ENCODE measurements around the gene ZNF516. TPM values are rescaled to one million over a fixed set of nuclear protein-coding genes. Genes with fewer than 3 reads are reported as not detected.

Gene ZNF516
- total RNA-seq, 1 donor: 27.7 TPM

- H3K4me3 ChIP-seq (ENCODE audit: low read length): no peak overlapping the region
Measured at GRCh38 chr18:76353500-76353899, 141.5 kb downstream of the ZNF516 start.

GRCh38 chr18:76353046-76353445, 142.0 kb downstream of the ZNF516 start:
- no peaks in the 10 kb centered on the region for H3K9me3 ChIP-seq (ENCODE audit: low read depth, low read length)
- no peaks in the 10 kb centered on the region for H3K27me3 ChIP-seq (ENCODE audit: insufficient read depth, low read length)
- H3K4me3 ChIP-seq (ENCODE audit: low read length): no peak overlapping the region
- no peaks in the 10 kb centered on the region for H3K4me1 ChIP-seq (ENCODE audit: insufficient read depth, low read length)

More at GRCh38 chr18:76353500-76353899, 141.5 kb downstream of the ZNF516 start:
- no peaks in the 10 kb centered on the region for H3K4me1 ChIP-seq (ENCODE audit: insufficient read depth, low read length)
- no peaks in the 10 kb centered on the region for H3K9me3 ChIP-seq (ENCODE audit: low read depth, low read length)
- H3K27me3 ChIP-seq (ENCODE audit: insufficient read depth, low read length): no peaks in the 10 kb centered on the region

- Histone ChIP-seq H3K27me3 (ENCODE audit: insufficient read depth, low read length) (no peaks in the 10 kb centered on the region), H3K4me3 (ENCODE audit: low read length) (no peak overlapping the region), H3K9me3 (ENCODE audit: low read depth, low read length) (no peaks in the 10 kb centered on the region), H3K4me1 (ENCODE audit: insufficient read depth, low read length) (no peaks in the 10 kb centered on the region)
Measured at GRCh38 chr18:76351961-76352581, 143.0 kb downstream of the ZNF516 start.

GRCh38 chr18:76350134-76351025, 144.7 kb downstream of the ZNF516 start:
- Histone ChIP-seq H3K9me3 (ENCODE audit: low read depth, low read length) (no peaks in the 10 kb centered on the region), H3K27me3 (ENCODE audit: insufficient read depth, low read length) (no peaks in the 10 kb centered on the region), H3K4me3 (ENCODE audit: low read length) (no peak overlapping the region), H3K4me1 (ENCODE audit: insufficient read depth, low read length) (no peaks in the 10 kb centered on the region)

GRCh38 chr18:76349067-76349715, 145.9 kb downstream of the ZNF516 start:
- Histone ChIP-seq H3K9me3 (ENCODE audit: low read depth, low read length) (no peaks in the 10 kb centered on the region), H3K27me3 (ENCODE audit: insufficient read depth, low read length) (no peaks in the 10 kb centered on the region), H3K4me1 (ENCODE audit: insufficient read depth, low read length) (no peaks in the 10 kb centered on the region), H3K4me3 (ENCODE audit: low read length) (no peak overlapping the region)

- H3K9me3 ChIP-seq (ENCODE audit: low read depth, low read length): no peaks in the 10 kb centered on the region
- no peak overlapping the region for H3K4me3 ChIP-seq (ENCODE audit: low read length)
- no peaks in the 10 kb centered on the region for H3K4me1 ChIP-seq (ENCODE audit: insufficient read depth, low read length)
- no peaks in the 10 kb centered on the region for H3K27me3 ChIP-seq (ENCODE audit: insufficient read depth, low read length)
Measured at GRCh38 chr18:76348267-76349066, 146.6 kb downstream of the ZNF516 start.

GRCh38 chr18:76347341-76347740, 147.7 kb downstream of the ZNF516 start:
- Histone ChIP-seq H3K27me3 (ENCODE audit: insufficient read depth, low read length) (no peaks in the 10 kb centered on the region), H3K4me1 (ENCODE audit: insufficient read depth, low read length) (no peaks in the 10 kb centered on the region), H3K4me3 (ENCODE audit: low read length) (no peak overlapping the region), H3K9me3 (ENCODE audit: low read depth, low read length) (no peaks in the 10 kb centered on the region)

GRCh38 chr18:76346490-76347130, 148.4 kb downstream of the ZNF516 start:
- H3K27me3 ChIP-seq (ENCODE audit: insufficient read depth, low read length): no peaks in the 10 kb centered on the region
- no peak overlapping the region for H3K4me3 ChIP-seq (ENCODE audit: low read length)
- H3K9me3 ChIP-seq (ENCODE audit: low read depth, low read length): no peaks in the 10 kb centered on the region
- H3K4me1 ChIP-seq (ENCODE audit: insufficient read depth, low read length): no peaks in the 10 kb centered on the region

GRCh38 chr18:76345901-76346300, 149.1 kb downstream of the ZNF516 start:
- Histone ChIP-seq H3K27me3 (ENCODE audit: insufficient read depth, low read length) (no peaks in the 10 kb centered on the region), H3K4me3 (ENCODE audit: low read length) (no peak overlapping the region), H3K4me1 (ENCODE audit: insufficient read depth, low read length) (no peaks in the 10 kb centered on the region), H3K9me3 (ENCODE audit: low read depth, low read length) (no peaks in the 10 kb centered on the region)

GRCh38 chr18:76343938-76344569, 151.0 kb downstream of the ZNF516 start:
- H3K9me3 ChIP-seq (ENCODE audit: low read depth, low read length): no peaks in the 10 kb centered on the region
- no peak overlapping the region for H3K4me3 ChIP-seq (ENCODE audit: low read length)
- no peaks in the 10 kb centered on the region for H3K4me1 ChIP-seq (ENCODE audit: insufficient read depth, low read length)
- H3K27me3 ChIP-seq (ENCODE audit: insufficient read depth, low read length): no peaks in the 10 kb centered on the region

GRCh38 chr18:76340410-76340809, 154.6 kb downstream of the ZNF516 start:
- no peaks in the 10 kb centered on the region for H3K9me3 ChIP-seq (ENCODE audit: low read depth, low read length)
- no peaks in the 10 kb centered on the region for H3K4me1 ChIP-seq (ENCODE audit: insufficient read depth, low read length)
- no peak overlapping the region for H3K4me3 ChIP-seq (ENCODE audit: low read length)
- no peaks in the 10 kb centered on the region for H3K27me3 ChIP-seq (ENCODE audit: insufficient read depth, low read length)

GRCh38 chr18:76339246-76339620, 155.8 kb downstream of the ZNF516 start:
- Histone ChIP-seq H3K27me3 (ENCODE audit: insufficient read depth, low read length) (no peaks in the 10 kb centered on the region), H3K9me3 (ENCODE audit: low read depth, low read length) (no peaks in the 10 kb centered on the region), H3K4me1 (ENCODE audit: insufficient read depth, low read length) (no peaks in the 10 kb centered on the region), H3K4me3 (ENCODE audit: low read length) (no peak overlapping the region)

- H3K4me3 ChIP-seq (ENCODE audit: low read length): no peak overlapping the region
- no peaks in the 10 kb centered on the region for H3K9me3 ChIP-seq (ENCODE audit: low read depth, low read length)
- no peaks in the 10 kb centered on the region for H3K4me1 ChIP-seq (ENCODE audit: insufficient read depth, low read length)
- no peaks in the 10 kb centered on the region for H3K27me3 ChIP-seq (ENCODE audit: insufficient read depth, low read length)
Measured at GRCh38 chr18:76338619-76339245, 156.3 kb downstream of the ZNF516 start.

GRCh38 chr18:76338088-76338487, 157.0 kb downstream of the ZNF516 start:
- Histone ChIP-seq H3K4me1 (ENCODE audit: insufficient read depth, low read length) (no peaks in the 10 kb centered on the region), H3K27me3 (ENCODE audit: insufficient read depth, low read length) (no peaks in the 10 kb centered on the region), H3K4me3 (ENCODE audit: low read length) (no peak overlapping the region), H3K9me3 (ENCODE audit: low read depth, low read length) (no peaks in the 10 kb centered on the region)

Data from mononuclear cell (primary cell).